HFFc6 (cell line): ENCODE results near the gene GNA15. TPM values are rescaled to one million over a fixed set of nuclear protein-coding genes. Genes with fewer than 3 reads are reported as not detected.

Experiments used
- DNase-seq: peaks from one replicate; pipeline ENCODE4 v3.0.0-alpha.2; 2018
- H3K27ac Mint-ChIP-seq: 2 replicates; pipeline ENCODE4 v1.8.0; 2020; ENCODE audit warnings: mild to moderate bottlenecking, mixed read lengths
- H3K27me3 Mint-ChIP-seq: 2 replicates; pipeline ENCODE4 v1.8.0; 2021; ENCODE audit warnings: mild to moderate bottlenecking, moderate library complexity, mixed read lengths; ENCODE audit not compliant: insufficient read depth
- H3K36me3 Mint-ChIP-seq: 2 replicates; pipeline ENCODE4 v1.8.0; 2021; ENCODE audit warnings: low read depth, mixed read lengths
- H3K4me1 Mint-ChIP-seq: 2 replicates; pipeline ENCODE4 v1.8.0; 2020; ENCODE audit warnings: low read depth, mixed read lengths
- H3K4me3 Mint-ChIP-seq: 2 replicates; pipeline ENCODE4 v1.8.0; 2020; ENCODE audit warnings: mild to moderate bottlenecking, moderate library complexity, mixed read lengths
- H3K9me3 Mint-ChIP-seq: 2 replicates; pipeline ENCODE4 v1.8.0; 2020; ENCODE audit warnings: mild to moderate bottlenecking, mixed read lengths
- total RNA-seq, 6 experiments: library from RNA; stranded (reverse); fragmentation: NEBNext Ultra II Directional; extraction: Animal tissue kit (Norgen Biotek cat#: 25700); gene quantifications; 2 replicates in 1 of 6; 3 replicates in 5 of 6; pipeline ENCODE4 v1.2.3, GENCODE V29; 2021
- TF ChIP-seq, protein P1 (sequence below): fragments of 200-600 bp; sonication (generic); IDR thresholded peaks from 2 replicates; pipeline ENCODE4 v1.5.0; 2021; ENCODE audit warnings: antibody characterized with exemption, mild to moderate bottlenecking

GNA15 gene
- total RNA-seq, 6 experiments from 2014 or later, result not detected

DNA sequence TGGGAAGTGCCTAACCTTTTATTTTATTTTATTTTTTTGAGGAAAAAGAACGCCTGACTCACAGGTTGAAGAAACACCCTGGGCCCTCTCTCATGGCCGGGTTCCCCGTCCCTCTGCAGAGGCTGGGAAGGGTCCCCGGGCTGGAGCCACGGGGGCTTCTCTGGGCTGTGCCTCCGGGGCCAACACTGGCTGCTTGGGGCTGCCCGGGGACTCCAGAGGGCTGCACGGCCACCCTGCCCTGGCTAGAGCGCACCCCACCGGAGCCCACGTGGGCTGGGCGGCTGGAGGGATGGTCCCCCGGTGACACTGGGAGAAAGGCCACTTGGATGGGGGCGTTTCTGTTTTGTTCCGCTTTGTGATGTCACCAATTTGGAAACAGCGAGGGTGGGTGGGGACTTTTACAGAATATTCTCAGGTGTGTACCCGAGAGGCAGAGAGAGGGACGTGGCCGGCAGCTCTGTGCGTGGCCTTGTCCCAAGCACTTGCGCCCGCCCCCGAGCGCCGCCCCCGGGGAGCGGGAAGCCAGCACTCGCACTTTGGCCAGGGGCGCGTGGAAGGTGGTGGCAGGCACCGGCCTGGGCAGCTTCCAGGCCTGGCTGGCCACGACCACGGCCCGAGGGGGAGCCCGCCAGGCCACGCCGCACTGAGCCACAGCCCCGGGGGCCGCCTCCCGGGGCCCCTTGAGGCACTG, 13.9 kb upstream of the GNA15 start:
- TF ChIP-seq, protein P1, sequence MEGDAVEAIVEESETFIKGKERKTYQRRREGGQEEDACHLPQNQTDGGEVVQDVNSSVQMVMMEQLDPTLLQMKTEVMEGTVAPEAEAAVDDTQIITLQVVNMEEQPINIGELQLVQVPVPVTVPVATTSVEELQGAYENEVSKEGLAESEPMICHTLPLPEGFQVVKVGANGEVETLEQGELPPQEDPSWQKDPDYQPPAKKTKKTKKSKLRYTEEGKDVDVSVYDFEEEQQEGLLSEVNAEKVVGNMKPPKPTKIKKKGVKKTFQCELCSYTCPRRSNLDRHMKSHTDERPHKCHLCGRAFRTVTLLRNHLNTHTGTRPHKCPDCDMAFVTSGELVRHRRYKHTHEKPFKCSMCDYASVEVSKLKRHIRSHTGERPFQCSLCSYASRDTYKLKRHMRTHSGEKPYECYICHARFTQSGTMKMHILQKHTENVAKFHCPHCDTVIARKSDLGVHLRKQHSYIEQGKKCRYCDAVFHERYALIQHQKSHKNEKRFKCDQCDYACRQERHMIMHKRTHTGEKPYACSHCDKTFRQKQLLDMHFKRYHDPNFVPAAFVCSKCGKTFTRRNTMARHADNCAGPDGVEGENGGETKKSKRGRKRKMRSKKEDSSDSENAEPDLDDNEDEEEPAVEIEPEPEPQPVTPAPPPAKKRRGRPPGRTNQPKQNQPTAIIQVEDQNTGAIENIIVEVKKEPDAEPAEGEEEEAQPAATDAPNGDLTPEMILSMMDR, result no peak
- H3K4me1 Mint-ChIP-seq, result no peaks in the 10 kb centered on the region
- H3K9me3 Mint-ChIP-seq, result no peaks in the 10 kb centered on the region
- peaks cover 2% of the 10 kb centered on the region for H3K27me3 Mint-ChIP-seq
- H3K4me3 Mint-ChIP-seq, result no peak overlapping the region
- no peak overlapping the region for H3K27ac Mint-ChIP-seq
- DNase-seq, result no peak
- no peaks in the 10 kb centered on the region for H3K36me3 Mint-ChIP-seq

DNA sequence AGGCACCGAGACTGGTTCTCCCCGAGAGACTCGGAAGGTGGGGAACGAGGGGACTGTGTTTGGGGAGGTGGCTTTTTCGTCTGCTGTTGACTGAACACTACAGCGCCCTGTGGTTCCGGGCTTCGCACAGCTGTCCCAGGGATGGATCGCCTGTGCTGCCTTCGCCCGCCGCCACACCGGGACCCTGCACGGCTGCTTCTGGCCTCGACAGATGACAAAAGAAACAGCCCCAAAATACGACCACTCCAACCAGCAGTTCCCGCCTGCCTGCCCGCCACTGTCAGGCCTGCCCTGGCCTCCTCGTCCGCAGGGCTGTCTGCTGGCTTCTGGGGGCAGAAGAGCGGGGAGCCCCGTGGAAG, 13.3 kb upstream of the GNA15 start:
- no peaks in the 10 kb centered on the region for H3K9me3 Mint-ChIP-seq
- H3K4me3 Mint-ChIP-seq, result no peak overlapping the region
- H3K27ac Mint-ChIP-seq, result no peak overlapping the region
- no peak for DNase-seq
- TF ChIP-seq, protein P1, result no peak
- H3K36me3 Mint-ChIP-seq, result no peaks in the 10 kb centered on the region
- H3K27me3 Mint-ChIP-seq, result peaks cover 2% of the 10 kb centered on the region
- H3K4me1 Mint-ChIP-seq, result no peaks in the 10 kb centered on the region

DNA sequence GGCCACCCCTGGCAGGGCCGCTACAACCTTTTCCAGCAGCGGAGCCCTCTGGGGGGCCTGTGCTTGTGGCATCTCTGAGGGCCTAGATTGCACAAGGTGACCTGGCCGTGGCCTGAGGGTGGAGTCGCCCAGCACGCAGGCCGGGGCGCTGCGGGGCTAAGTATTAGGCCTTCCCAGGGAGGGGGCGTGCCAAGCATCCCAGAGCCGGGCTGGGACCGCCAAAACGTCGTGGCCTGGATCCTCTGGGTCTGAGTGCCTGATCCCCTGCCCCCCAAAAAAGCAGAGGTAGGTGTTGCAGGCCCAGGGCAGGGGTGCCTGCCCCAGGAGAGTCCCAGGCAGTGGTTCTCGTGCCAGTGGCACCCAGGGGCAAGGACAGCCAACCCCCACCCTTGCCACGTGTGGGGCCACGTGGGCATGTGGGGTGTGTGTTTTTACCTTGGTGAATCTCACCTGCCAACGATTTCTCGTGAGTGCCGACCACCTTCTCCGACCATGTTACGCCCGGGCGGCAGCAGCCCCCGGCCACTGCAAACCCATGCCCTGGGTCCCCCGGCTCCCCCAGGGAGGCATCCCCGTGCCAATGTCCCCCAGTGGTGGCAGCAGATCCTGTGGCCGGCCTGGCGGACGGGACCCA, 12.6 kb upstream of the GNA15 start:
- Mint-ChIP-seq H3K4me1 (no peaks in the 10 kb centered on the region), H3K36me3 (no peaks in the 10 kb centered on the region), H3K4me3 (no peak overlapping the region), H3K9me3 (no peaks in the 10 kb centered on the region), H3K27ac (no peak overlapping the region), H3K27me3 (peaks cover 2% of the 10 kb centered on the region)
- no peak for DNase-seq
- TF ChIP-seq, protein P1, result no peak

DNA sequence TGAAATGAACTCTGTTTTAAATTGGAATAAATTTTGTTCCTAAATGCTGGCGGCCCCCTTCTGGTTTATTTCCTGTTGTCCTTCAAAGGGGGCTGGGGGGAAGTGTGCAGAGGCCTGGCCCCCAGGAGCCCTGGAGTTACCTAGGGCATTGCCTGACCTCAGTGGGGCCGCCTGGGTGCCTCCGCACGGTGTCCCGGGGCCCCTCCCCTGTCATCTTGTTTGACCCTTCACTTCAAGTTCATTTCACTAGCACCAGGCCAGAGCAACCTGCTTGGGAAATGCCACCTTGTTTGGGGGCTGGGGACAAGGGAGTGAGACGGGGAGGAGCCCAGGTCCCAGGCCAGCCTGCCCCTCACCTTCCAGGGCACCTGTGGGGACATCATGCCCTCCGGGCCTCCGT, 11.9 kb upstream of the GNA15 start:
- Mint-ChIP-seq H3K36me3 (no peaks in the 10 kb centered on the region), H3K9me3 (no peaks in the 10 kb centered on the region), H3K27ac (no peak overlapping the region), H3K4me3 (no peak overlapping the region), H3K4me1 (peaks cover 1% of the 10 kb centered on the region), H3K27me3 (peaks cover 2% of the 10 kb centered on the region)
- TF ChIP-seq, protein P1, result no peak
- DNase-seq, result no peak

DNA sequence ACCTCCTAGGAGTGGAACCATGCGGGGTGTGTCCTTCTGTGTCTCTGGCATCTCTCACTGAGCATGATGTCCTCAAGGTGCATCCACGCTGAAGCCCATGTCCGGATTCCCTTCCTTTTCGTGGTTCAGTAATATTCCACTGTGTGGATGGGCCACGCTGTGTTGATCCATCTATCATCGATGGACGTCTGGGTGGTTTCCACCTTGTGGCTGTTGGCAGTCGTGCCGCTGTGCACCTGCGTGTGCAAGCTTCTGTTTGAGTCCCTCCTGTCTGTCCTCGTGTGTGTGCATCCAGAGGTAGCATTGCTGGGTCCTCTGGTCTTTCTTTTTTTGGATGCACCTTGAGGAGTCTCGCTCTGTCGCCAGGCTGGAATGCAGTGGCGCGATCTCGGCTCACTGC, 11.2 kb upstream of the GNA15 start:
- no peaks in the 10 kb centered on the region for H3K9me3 Mint-ChIP-seq
- TF ChIP-seq, protein P1, result no peak
- peaks cover 6% of the 10 kb centered on the region for H3K4me1 Mint-ChIP-seq
- no peak for DNase-seq
- H3K36me3 Mint-ChIP-seq, result no peaks in the 10 kb centered on the region
- H3K4me3 Mint-ChIP-seq, result no peak overlapping the region
- H3K27me3 Mint-ChIP-seq, result peaks cover 2% of the 10 kb centered on the region
- no peak overlapping the region for H3K27ac Mint-ChIP-seq
